HT-29 (cell line): Measurements from ENCODE around the gene TMEM95. TPM values are rescaled to one million over a fixed set of nuclear protein-coding genes. Genes with fewer than 3 reads are reported as not detected.
A peak's percentile ranks its signal among the peaks of the same experiment; 100 is the strongest.

Source experiments
- DNase-seq: peaks from one replicate; pipeline ENCODE4 v3.0.0-alpha.2; 2015; ENCODE audit warnings: low spot score
- total RNA-seq: library from RNA; depleted of rRNA; stranded (reverse); fragments of >200 nt; shearing (Covaris generic); gene quantifications from 2 replicates; pipeline ENCODE4 v1.2.3, GENCODE V29; 2014; rRNA removed

The TMEM95 gene
- not detected in 2 replicates for total RNA-seq

GRCh38 chr17:7355053-7355452 lies at the start of gene TMEM95:
TMEM95 (plus strand) TSS chr17:7355156; CDS start chr17:7355205, 49 bp downstream.
- peak; percentile 42 for DNase-seq

- DNase-seq: peak; percentile 99
Measured at GRCh38 chr17:7306911-7307685, 47.9 kb upstream of the TMEM95 start, which contains the start of gene EIF5A. EIF5A (plus strand) TSS chr17:7307628; CDS start chr17:7309636, 2,008 bp downstream.

- peak; percentile 29 for DNase-seq
Measured at GRCh38 chr17:7307686-7308624, 47.0 kb upstream of the TMEM95 start.

- peak; percentile 79 for DNase-seq
Measured at GRCh38 chr17:7308625-7309433, 46.1 kb upstream of the TMEM95 start.

GRCh38 chr17:7309628-7310027 lies 45.3 kb upstream of the TMEM95 start:
- no peak for DNase-seq

DNA sequence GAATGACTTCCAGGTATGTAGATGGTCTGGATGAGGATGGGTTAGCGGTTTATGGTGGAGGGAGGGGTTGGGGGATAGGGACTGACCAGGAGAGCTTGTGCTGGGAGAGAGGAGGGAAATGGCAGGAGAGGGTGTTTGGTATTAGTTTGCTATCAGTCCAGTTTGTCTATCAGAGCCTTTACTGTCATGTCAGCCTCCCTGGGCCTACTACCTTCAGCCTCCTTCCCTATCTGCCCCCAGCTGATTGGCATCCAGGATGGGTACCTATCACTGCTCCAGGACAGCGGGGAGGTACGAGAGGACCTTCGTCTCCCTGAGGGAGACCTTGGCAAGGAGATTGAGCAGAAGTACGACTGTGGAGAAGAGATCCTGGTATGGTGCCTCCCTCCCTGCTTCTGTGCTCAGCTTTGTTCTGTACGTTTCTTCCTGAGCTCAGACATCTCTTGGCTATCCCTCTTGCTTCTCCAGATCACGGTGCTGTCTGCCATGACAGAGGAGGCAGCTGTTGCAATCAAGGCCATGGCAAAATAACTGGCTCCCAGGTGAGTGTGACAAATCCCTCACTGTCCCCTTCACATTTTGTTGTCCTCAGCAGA lies 43.7 kb upstream of the TMEM95 start:
- no peak for DNase-seq

- DNase-seq: no peak
Measured at GRCh38 chr17:7312432-7313087, 42.4 kb upstream of the TMEM95 start.

DNA sequence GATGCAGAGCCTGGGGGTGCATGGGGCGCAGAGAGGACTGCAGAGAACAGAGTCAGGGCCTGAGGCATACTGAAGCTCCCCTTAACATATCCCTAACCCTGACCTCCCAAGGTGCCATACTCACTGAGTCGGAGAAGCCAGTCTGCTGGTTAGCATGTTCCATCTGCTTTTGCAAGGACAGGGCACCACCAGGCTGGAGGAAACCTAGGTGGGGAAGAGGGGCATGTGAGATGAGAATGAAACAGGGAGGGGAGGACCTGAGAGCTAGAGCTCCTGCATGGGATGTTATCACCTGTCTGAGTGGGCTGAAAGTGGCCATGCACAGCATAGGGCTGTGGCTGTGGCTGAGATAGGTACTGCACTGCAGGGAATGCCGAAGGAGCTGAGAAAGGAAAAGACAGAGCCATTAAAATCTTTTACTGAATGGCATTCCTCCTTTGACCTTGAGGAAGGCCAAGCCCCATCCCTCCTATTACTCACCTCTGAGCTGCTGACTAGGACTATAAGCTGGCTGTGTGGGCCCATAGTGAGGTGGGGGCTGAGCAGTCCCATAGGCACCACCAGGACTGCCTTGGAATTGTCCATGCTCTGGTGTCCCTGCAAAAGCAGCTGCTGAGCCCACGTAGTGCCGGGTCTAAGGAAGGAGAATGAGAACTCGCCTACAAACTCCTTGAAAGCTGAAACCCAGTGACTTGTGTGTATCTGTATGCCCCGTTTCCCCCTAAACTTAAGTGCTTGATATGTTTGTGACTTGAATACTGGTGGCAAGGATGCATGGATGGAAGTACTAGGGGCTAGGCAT lies 41.7 kb upstream of the TMEM95 start:
- DNase-seq: peak; percentile 17

- DNase-seq: peak; percentile 16
Measured at GRCh38 chr17:7313890-7314718, 40.9 kb upstream of the TMEM95 start.

DNA sequence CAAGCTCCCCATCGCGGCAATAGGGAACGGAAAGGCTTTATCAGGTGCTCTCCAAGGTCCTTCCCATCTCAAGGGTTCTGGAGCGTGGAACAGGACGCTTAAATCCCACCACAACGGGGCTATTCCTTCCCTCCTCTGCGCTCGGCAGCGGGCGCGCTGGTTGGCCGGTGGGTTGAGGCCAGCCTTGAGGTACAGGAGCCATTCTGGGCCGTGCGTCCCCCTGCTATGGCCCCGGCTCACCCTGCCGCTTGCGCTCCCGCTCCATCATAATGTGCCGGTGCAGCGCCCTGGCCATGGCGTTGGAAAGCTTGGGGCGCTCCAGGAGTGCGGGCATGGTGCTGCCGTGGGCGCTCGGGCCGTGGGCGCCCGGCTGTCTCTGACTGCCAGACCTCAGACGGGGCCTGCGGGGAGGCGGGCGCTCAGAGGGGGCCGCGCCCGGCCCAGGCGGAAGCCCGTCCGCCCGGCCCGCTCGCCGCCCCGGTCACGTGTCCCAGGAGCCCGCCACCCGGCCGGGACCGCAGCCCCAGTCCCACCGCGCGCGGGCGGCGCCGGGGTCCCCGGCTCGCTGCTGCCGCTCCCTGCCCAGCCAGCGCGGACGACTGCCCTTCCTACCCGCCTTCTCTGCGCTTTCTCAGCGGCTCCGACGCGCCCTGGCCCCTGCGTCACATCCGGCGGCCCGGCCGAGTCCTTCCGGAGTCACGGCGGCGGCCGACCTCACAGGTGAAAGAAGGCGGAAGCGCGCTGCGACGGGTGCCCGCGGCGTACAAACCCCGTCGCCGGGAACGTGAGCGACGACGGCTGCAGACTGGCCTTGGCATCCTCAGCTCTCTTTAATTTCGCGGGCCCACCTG lies 40.0 kb upstream of the TMEM95 start, which contains the start of gene GPS2:
TSS of gene GPS2 (minus strand) at position 642 of the 851 bp plus-strand sequence. CDS start at position 334, 308 bp downstream.
- DNase-seq: peak; percentile 73

DNA sequence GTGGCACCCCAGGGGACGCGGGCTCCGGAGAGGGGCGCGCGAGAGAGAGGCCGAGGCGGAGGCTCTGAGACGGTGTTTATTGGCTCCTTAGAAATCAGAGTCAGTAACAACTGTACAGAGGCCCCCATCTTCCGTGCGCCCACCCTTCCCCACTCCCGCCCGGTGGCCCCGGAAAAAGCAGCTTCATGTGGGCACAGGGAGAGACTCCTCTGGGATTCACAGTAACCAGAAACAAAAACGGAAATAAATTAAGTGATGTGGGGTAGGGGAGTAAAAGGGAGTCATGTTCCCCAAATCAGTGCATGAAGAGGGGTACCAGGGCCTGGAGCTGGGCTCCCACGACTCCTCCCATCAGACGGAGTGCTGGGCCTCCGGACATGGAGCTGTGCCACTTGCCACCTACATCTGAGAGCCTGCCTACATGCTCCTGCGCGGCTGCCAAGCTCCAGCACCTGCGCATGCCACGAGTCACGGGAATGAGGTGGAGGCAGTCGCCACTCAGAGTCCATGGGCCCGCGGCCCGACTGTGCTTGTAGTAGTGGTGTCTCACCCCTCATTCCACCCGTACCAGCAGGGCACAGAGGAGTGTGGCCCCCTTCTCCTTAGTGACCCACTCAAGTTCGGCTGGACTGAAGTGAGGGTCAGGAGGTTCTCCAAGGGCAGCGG lies 39.3 kb upstream of the TMEM95 start:
- DNase-seq: peak; percentile 7

DNA sequence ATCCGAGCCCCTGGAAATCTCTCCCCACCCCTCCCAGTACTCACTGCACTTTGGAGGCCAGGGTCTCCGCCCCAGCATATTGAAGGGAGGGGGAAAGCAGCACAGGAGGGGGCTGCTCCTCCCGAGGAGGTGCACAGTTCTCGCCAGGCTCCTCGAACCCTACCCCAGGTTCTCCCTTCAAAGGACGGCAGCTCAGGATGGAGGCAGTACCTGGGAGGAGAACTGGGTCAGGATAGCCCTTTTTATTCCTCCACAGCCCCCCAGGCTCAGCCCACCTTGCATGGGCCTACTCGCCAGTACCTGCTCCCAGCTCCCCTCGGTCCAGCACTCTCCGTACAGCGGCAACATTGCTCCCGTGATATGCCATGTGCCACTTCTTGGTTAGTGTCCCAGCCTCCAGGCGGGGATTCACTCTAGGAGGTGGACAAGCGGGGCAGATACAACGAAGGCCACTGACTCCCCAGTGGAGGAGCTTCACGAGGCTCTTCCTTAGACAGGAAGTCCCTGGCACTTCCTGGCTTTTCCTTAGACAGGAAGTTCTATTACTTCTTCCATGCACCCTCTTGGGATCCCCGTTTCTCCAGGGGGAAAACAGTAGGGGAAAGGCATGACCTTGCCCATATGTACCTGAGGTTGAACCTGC lies 37.7 kb upstream of the TMEM95 start:
- no peak for DNase-seq

GRCh38 chr17:7318121-7318860 lies 36.7 kb upstream of the TMEM95 start:
- no peak for DNase-seq

DNA sequence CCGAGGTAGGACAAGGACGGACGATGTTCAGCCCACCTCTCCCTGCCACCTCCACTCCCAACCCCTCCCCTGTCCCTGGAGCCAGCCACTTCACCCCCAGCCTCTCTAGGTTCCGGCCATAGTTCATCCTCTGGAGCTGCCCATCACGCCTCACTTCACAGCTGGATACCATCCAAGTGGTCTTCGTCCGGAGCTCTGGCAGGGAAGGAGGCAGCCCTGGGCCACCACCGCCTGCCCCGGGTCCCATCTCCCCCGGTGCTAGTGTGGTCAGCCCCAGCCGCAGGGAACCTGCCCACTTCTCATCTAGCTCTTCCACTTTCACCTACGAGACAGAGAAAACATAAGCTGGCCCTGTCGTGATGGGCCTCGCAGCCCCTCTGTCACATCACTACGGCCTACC lies 33.5 kb upstream of the TMEM95 start:
- DNase-seq: no peak

DNA sequence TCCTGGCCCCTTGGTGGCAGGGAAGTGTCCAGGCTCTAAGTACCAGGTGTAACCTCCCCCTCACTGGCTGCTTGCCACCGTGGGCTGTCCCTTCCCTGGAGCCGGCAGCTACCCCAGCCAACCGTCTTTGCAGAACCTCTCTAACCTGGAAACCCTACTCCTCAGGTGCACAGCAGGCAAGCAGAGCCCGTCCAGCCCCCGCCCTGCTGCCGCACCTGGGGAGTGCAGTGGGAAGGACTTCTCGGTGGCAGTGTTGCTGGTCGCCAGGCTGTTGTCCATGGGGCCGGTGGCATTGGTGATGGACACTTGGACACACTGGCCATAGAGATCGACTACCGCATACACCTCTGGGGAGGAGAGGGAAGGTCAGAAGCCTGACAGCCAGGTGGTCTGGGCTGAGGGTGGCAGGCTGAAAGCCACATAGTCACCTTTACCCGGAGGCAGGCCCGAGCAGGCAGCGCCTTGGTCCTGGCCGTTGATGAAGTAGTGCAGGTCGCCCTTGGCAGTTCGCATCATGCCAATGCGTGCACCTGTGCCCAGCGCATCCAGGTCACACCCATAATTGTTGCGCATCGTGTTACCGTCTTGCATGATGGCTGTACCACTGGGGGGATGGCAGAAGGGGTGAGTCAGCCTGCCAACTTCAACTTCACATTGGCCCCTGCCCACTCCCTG lies 32.3 kb upstream of the TMEM95 start:
- DNase-seq: no peak
